Measurements from ENCODE around the gene PGRMC2. TPM values are rescaled to one million over a fixed set of nuclear protein-coding genes. Genes with fewer than 3 reads are reported as not detected.

Gene PGRMC2
- total RNA-seq, 1 donor from 2014 or later = 28.2 TPM

DNA sequence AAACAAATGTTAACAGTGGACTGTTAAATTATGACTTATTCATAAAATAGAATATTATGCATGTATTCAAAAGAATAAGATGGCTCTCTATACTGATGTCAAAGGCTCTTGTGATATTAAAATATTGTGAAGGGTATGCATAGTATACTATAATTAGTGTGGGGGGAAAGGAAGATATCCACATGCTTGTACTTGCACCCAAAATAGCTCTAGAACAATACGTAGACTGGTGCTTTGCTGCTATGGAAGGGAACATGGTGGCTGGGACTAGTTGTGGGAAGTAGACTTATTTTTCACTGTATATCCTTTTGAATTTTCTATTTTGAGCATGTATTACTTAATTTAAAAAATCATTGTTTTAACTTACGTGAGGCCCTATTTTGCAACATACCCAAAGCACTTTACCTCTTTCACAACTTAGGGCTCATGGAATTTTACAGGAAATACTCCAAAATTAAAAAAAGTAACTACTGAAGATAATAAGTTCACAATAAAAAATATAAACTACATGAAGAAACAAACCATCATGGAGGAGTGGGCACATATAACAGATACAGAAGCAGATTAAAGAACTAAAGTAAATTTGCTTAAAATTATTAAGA is 7.9 kb downstream of the PGRMC2 start:
- peaks cover 2% of the 10 kb centered on the region for H3K27me3 Mint-ChIP-seq (ENCODE audit: unreplicated experiment)
- H3K4me3 Mint-ChIP-seq (ENCODE audit: unreplicated experiment) = no peak overlapping the region
- H3K9me3 Mint-ChIP-seq (ENCODE audit: unreplicated experiment) = no peaks in the 10 kb centered on the region
- DNase-seq = no peak
- H3K36me3 Mint-ChIP-seq (ENCODE audit: unreplicated experiment) = no peaks in the 10 kb centered on the region
- H3K4me1 Mint-ChIP-seq (ENCODE audit: low read depth, unreplicated experiment) = no peaks in the 10 kb centered on the region
- no peak overlapping the region for H3K27ac Mint-ChIP-seq (ENCODE audit: unreplicated experiment)
- TF ChIP-seq, protein P1, sequence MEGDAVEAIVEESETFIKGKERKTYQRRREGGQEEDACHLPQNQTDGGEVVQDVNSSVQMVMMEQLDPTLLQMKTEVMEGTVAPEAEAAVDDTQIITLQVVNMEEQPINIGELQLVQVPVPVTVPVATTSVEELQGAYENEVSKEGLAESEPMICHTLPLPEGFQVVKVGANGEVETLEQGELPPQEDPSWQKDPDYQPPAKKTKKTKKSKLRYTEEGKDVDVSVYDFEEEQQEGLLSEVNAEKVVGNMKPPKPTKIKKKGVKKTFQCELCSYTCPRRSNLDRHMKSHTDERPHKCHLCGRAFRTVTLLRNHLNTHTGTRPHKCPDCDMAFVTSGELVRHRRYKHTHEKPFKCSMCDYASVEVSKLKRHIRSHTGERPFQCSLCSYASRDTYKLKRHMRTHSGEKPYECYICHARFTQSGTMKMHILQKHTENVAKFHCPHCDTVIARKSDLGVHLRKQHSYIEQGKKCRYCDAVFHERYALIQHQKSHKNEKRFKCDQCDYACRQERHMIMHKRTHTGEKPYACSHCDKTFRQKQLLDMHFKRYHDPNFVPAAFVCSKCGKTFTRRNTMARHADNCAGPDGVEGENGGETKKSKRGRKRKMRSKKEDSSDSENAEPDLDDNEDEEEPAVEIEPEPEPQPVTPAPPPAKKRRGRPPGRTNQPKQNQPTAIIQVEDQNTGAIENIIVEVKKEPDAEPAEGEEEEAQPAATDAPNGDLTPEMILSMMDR (IDR thresholded peaks at IDR 0.05; ENCODE audit: partially characterized antibody, unreplicated experiment) = no peak

DNA sequence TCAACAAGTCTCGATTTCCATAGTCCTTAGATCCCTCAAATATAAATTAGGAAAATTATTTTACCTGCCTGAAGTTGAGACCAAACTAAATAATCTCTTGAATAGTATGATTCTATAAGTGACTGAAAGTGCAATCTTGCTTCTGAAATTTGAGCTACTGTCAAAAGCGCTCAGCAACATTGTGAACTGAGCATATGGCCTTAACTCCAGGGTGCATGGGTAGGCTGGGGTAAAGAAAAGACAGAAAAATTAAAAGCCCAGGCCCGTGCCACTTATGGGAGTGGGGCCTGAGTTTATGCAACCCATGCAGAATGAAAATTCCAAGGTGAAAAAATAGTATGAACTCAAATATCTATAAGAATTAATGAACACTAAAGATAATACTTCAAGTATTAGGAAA is 9.8 kb downstream of the PGRMC2 start:
- Mint-ChIP-seq H3K36me3 (ENCODE audit: unreplicated experiment) (no peaks in the 10 kb centered on the region), H3K27ac (ENCODE audit: unreplicated experiment) (no peak overlapping the region), H3K4me3 (ENCODE audit: unreplicated experiment) (no peak overlapping the region), H3K27me3 (ENCODE audit: unreplicated experiment) (peaks cover 2% of the 10 kb centered on the region), H3K4me1 (ENCODE audit: low read depth, unreplicated experiment) (no peaks in the 10 kb centered on the region), H3K9me3 (ENCODE audit: unreplicated experiment) (no peaks in the 10 kb centered on the region)
- TF ChIP-seq, protein P1 (IDR thresholded peaks at IDR 0.05; ENCODE audit: partially characterized antibody, unreplicated experiment) = no peak
- DNase-seq = no peak

DNA sequence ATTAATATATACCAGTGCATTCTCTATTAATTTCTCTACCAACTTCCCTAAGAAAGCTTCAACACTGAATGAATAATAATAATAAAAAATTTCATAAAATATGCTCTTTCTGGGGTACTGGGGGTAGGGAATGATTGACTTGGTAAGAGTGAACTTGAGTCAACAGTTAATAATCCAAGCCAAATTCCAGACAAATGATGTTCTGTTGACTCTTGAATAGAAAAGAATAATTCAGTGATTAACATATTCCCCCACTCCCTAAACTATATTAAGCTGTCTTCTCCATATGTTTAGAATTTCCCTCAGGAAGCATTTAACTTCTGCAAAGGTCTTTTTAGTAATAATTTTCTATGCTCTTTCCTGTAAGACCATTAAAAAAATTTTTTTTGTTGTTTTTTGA is 12.3 kb downstream of the PGRMC2 start:
- H3K4me3 Mint-ChIP-seq (ENCODE audit: unreplicated experiment) = no peak overlapping the region
- no peaks in the 10 kb centered on the region for H3K36me3 Mint-ChIP-seq (ENCODE audit: unreplicated experiment)

DNA sequence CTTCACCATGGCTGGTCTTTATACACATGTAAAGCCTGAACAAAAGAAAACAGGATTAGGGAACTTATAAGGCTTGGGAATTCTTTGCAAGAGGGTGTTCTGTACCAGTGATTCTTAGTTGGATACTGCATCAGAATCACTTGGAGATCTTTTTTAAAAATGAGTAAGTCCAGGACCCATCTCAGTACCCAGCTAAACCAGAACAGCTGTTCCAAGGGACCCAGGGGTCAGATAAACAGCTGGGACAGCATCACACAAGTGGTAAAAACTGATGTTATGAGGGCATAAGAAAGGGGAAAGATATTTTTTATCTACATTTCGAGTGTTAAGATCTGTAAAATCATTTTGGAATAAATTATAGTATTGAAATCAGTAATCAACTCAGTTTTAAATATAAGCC is 16.1 kb downstream of the PGRMC2 start:
- DNase-seq = no peak
- Mint-ChIP-seq H3K27ac (ENCODE audit: unreplicated experiment) (no peak overlapping the region), H3K9me3 (ENCODE audit: unreplicated experiment) (no peaks in the 10 kb centered on the region), H3K4me3 (ENCODE audit: unreplicated experiment) (no peak overlapping the region), H3K4me1 (ENCODE audit: low read depth, unreplicated experiment) (no peaks in the 10 kb centered on the region), H3K27me3 (ENCODE audit: unreplicated experiment) (no peaks in the 10 kb centered on the region), H3K36me3 (ENCODE audit: unreplicated experiment) (no peaks in the 10 kb centered on the region)
- TF ChIP-seq, protein P1 (IDR thresholded peaks at IDR 0.05; ENCODE audit: partially characterized antibody, unreplicated experiment) = no peak

More for the DNA sequence above, 12.3 kb downstream of the PGRMC2 start:
- TF ChIP-seq, protein P1 (IDR thresholded peaks at IDR 0.05; ENCODE audit: partially characterized antibody, unreplicated experiment) = no peak
- H3K9me3 Mint-ChIP-seq (ENCODE audit: unreplicated experiment) = no peaks in the 10 kb centered on the region
- no peaks in the 10 kb centered on the region for H3K27me3 Mint-ChIP-seq (ENCODE audit: unreplicated experiment)
- DNase-seq = no peak
- no peak overlapping the region for H3K27ac Mint-ChIP-seq (ENCODE audit: unreplicated experiment)
- H3K4me1 Mint-ChIP-seq (ENCODE audit: low read depth, unreplicated experiment) = no peaks in the 10 kb centered on the region

DNA sequence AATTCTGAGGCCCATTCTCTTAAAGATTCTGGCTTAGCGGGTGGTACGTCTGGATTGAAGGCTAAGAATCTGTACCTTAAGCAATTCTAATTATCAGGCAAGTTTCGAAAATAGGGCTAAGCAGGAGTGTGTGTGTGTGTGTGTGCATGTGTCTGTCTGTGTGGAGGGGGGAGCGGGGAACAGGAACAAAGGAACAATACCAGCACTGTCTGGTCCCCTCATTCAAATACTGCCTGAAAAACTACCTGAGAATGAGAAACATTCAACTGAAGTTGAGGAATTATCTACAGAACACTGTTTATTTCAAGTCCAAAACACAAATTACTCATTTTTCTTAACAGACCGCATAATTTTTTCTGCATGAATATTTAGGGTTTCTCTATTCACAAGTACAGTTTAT is 18.6 kb downstream of the PGRMC2 start:
- no peak overlapping the region for H3K4me3 Mint-ChIP-seq (ENCODE audit: unreplicated experiment)
- H3K36me3 Mint-ChIP-seq (ENCODE audit: unreplicated experiment) = peaks cover 14% of the 10 kb centered on the region
- no peak overlapping the region for H3K27ac Mint-ChIP-seq (ENCODE audit: unreplicated experiment)
- TF ChIP-seq, protein P1 (IDR thresholded peaks at IDR 0.05; ENCODE audit: partially characterized antibody, unreplicated experiment) = no peak
- H3K9me3 Mint-ChIP-seq (ENCODE audit: unreplicated experiment) = peaks cover 4% of the 10 kb centered on the region
- H3K27me3 Mint-ChIP-seq (ENCODE audit: unreplicated experiment) = peaks cover 2% of the 10 kb centered on the region
- no peak for DNase-seq
- no peaks in the 10 kb centered on the region for H3K4me1 Mint-ChIP-seq (ENCODE audit: low read depth, unreplicated experiment)
